ENCODE data around the gene SPACA6. TPM values are rescaled to one million over a fixed set of nuclear protein-coding genes. Genes with fewer than 3 reads are reported as not detected.

Gene SPACA6
- total RNA-seq, 2 donors from 2014 or later: 4.3 to 6.4 TPM

GRCh38 chr19:51692468-51692867 is 662 bp upstream of the SPACA6 start:
- ATAC-seq (no peak), DNase-seq (no peak)
- peaks cover 14% of the 10 kb centered on the region for H3K36me3 Mint-ChIP-seq (ENCODE audit: low read depth)
- no peaks in the 10 kb centered on the region for H3K27me3 Mint-ChIP-seq
- peaks cover 41% of the 10 kb centered on the region for H3K4me1 Mint-ChIP-seq
- H3K4me3 Mint-ChIP-seq: no peak overlapping the region
- no peaks in the 10 kb centered on the region for H3K9me3 ChIP-seq (ENCODE audit: control insufficient read depth, low read length, poor library complexity, severe bottlenecking)
- peak overlapping the region; percentile 96 for H3K27ac Mint-ChIP-seq

- H3K9me3 ChIP-seq (ENCODE audit: control insufficient read depth, low read length, poor library complexity, severe bottlenecking): no peaks in the 10 kb centered on the region
- H3K4me3 Mint-ChIP-seq: no peak overlapping the region
- peaks cover 31% of the 10 kb centered on the region for H3K4me1 Mint-ChIP-seq
- peak overlapping the region; percentile 96 for H3K27ac Mint-ChIP-seq
- H3K36me3 Mint-ChIP-seq (ENCODE audit: low read depth): peaks cover 10% of the 10 kb centered on the region
- ATAC-seq: no peak
- no peak for DNase-seq
- no peaks in the 10 kb centered on the region for H3K27me3 Mint-ChIP-seq
Measured at GRCh38 chr19:51693819-51694218, 689 bp downstream of the SPACA6 start.

GRCh38 chr19:51694318-51695085 is 1.4 kb downstream of the SPACA6 start:
- H3K36me3 Mint-ChIP-seq (ENCODE audit: low read depth): peaks cover 10% of the 10 kb centered on the region
- ATAC-seq: no peak
- DNase-seq: no peak
- peaks cover 30% of the 10 kb centered on the region for H3K4me1 Mint-ChIP-seq
- no peak overlapping the region for H3K4me3 Mint-ChIP-seq
- no peaks in the 10 kb centered on the region for H3K9me3 ChIP-seq (ENCODE audit: control insufficient read depth, low read length, poor library complexity, severe bottlenecking)
- H3K27ac Mint-ChIP-seq: peak overlapping the region; percentile 96
- H3K27me3 Mint-ChIP-seq: no peaks in the 10 kb centered on the region

- Mint-ChIP-seq H3K36me3 (ENCODE audit: low read depth) (peaks cover 10% of the 10 kb centered on the region), H3K4me1 (peaks cover 29% of the 10 kb centered on the region), H3K27me3 (no peaks in the 10 kb centered on the region), H3K27ac (peak overlapping the region; percentile 96), H3K4me3 (no peak overlapping the region)
- no peaks in the 10 kb centered on the region for H3K9me3 ChIP-seq (ENCODE audit: control insufficient read depth, low read length, poor library complexity, severe bottlenecking)
- DNase-seq (no peak), ATAC-seq (no peak)
Measured at GRCh38 chr19:51695088-51695487, 2.0 kb downstream of the SPACA6 start.

- no peak for DNase-seq
- no peaks in the 10 kb centered on the region for H3K27me3 Mint-ChIP-seq
Measured at GRCh38 chr19:51695702-51696315, 2.7 kb downstream of the SPACA6 start.

GRCh38 chr19:51696606-51697005 is 3.5 kb downstream of the SPACA6 start:
- H3K27ac Mint-ChIP-seq: no peak overlapping the region
- peaks cover 19% of the 10 kb centered on the region for H3K4me1 Mint-ChIP-seq
- ATAC-seq: no peak
- H3K27me3 Mint-ChIP-seq: no peaks in the 10 kb centered on the region
- H3K9me3 ChIP-seq (ENCODE audit: control insufficient read depth, low read length, poor library complexity, severe bottlenecking): no peaks in the 10 kb centered on the region
- no peak for DNase-seq
- no peak overlapping the region for H3K4me3 Mint-ChIP-seq
- peaks cover 10% of the 10 kb centered on the region for H3K36me3 Mint-ChIP-seq (ENCODE audit: low read depth)

More at GRCh38 chr19:51695702-51696315, 2.7 kb downstream of the SPACA6 start:
- no peaks in the 10 kb centered on the region for H3K9me3 ChIP-seq (ENCODE audit: control insufficient read depth, low read length, poor library complexity, severe bottlenecking)
- no peak for ATAC-seq
- Mint-ChIP-seq H3K36me3 (ENCODE audit: low read depth) (peaks cover 10% of the 10 kb centered on the region), H3K27ac (no peak overlapping the region), H3K4me3 (no peak overlapping the region), H3K4me1 (peaks cover 25% of the 10 kb centered on the region)

- H3K4me1 Mint-ChIP-seq: peaks cover 14% of the 10 kb centered on the region
- H3K4me3 Mint-ChIP-seq: no peak overlapping the region
- DNase-seq (no peak), ATAC-seq (no peak)
- H3K9me3 ChIP-seq (ENCODE audit: control insufficient read depth, low read length, poor library complexity, severe bottlenecking): no peaks in the 10 kb centered on the region
- H3K27ac Mint-ChIP-seq: no peak overlapping the region
- no peaks in the 10 kb centered on the region for H3K27me3 Mint-ChIP-seq
- peaks cover 10% of the 10 kb centered on the region for H3K36me3 Mint-ChIP-seq (ENCODE audit: low read depth)
Measured at GRCh38 chr19:51697169-51697776, 4.1 kb downstream of the SPACA6 start.

- no peaks in the 10 kb centered on the region for H3K9me3 ChIP-seq (ENCODE audit: control insufficient read depth, low read length, poor library complexity, severe bottlenecking)
- H3K4me1 Mint-ChIP-seq: peaks cover 18% of the 10 kb centered on the region
- DNase-seq (no peak), ATAC-seq (no peak)
- peaks cover 8% of the 10 kb centered on the region for H3K36me3 Mint-ChIP-seq (ENCODE audit: low read depth)
- H3K27ac Mint-ChIP-seq: no peak overlapping the region
- H3K27me3 Mint-ChIP-seq: peaks cover 5% of the 10 kb centered on the region
- H3K4me3 Mint-ChIP-seq: no peak overlapping the region
Measured at GRCh38 chr19:51698296-51698695, 5.2 kb downstream of the SPACA6 start.

- no peak overlapping the region for H3K27ac Mint-ChIP-seq
- H3K4me1 Mint-ChIP-seq: peaks cover 10% of the 10 kb centered on the region
- no peak for ATAC-seq
- no peak overlapping the region for H3K4me3 Mint-ChIP-seq
- no peaks in the 10 kb centered on the region for H3K36me3 Mint-ChIP-seq (ENCODE audit: low read depth)
- peaks cover 5% of the 10 kb centered on the region for H3K27me3 Mint-ChIP-seq
- DNase-seq: no peak
- no peaks in the 10 kb centered on the region for H3K9me3 ChIP-seq (ENCODE audit: control insufficient read depth, low read length, poor library complexity, severe bottlenecking)
Measured at GRCh38 chr19:51699170-51699569, 6.0 kb downstream of the SPACA6 start.

- no peaks in the 10 kb centered on the region for H3K9me3 ChIP-seq (ENCODE audit: control insufficient read depth, low read length, poor library complexity, severe bottlenecking)
- DNase-seq: no peak
- no peak overlapping the region for H3K27ac Mint-ChIP-seq
- no peak overlapping the region for H3K4me3 Mint-ChIP-seq
- peaks cover 25% of the 10 kb centered on the region for H3K4me1 Mint-ChIP-seq
- H3K27me3 Mint-ChIP-seq: peaks cover 5% of the 10 kb centered on the region
- no peak for ATAC-seq
- peaks cover 3% of the 10 kb centered on the region for H3K36me3 Mint-ChIP-seq (ENCODE audit: low read depth)
Measured at GRCh38 chr19:51701468-51702100, 8.5 kb downstream of the SPACA6 start.

- Mint-ChIP-seq H3K27me3 (peaks cover 5% of the 10 kb centered on the region), H3K36me3 (ENCODE audit: low read depth) (peaks cover 3% of the 10 kb centered on the region), H3K4me1 (peaks cover 25% of the 10 kb centered on the region), H3K27ac (peak overlapping the region; percentile 95), H3K4me3 (peak overlapping the region; percentile 92)
- DNase-seq (peak in 2 of 3 donors; percentile 37 to 46), ATAC-seq (no peak)
- no peaks in the 10 kb centered on the region for H3K9me3 ChIP-seq (ENCODE audit: control insufficient read depth, low read length, poor library complexity, severe bottlenecking)
Measured at GRCh38 chr19:51702103-51702824, 9.1 kb downstream of the SPACA6 start.

GRCh38 chr19:51702825-51703574 is 9.9 kb downstream of the SPACA6 start:
- Mint-ChIP-seq H3K36me3 (ENCODE audit: low read depth) (peaks cover 3% of the 10 kb centered on the region), H3K4me1 (peaks cover 25% of the 10 kb centered on the region), H3K27me3 (peaks cover 5% of the 10 kb centered on the region), H3K4me3 (peak overlapping the region; percentile 92), H3K27ac (peak overlapping the region; percentile 95)
- H3K9me3 ChIP-seq (ENCODE audit: control insufficient read depth, low read length, poor library complexity, severe bottlenecking): no peaks in the 10 kb centered on the region
- DNase-seq (no peak), ATAC-seq (no peak)
